Ovary (tissue), 3 donors: ENCODE data around the gene PRODH2.

Source experiments
- EP300 ChIP-seq: sonication (generic); formaldehyde crosslinking; IDR thresholded peaks from one replicate; pipeline ENCODE4 v1.6.1; 2017; ENCODE audit warnings: antibody characterized with exemption
- POLR2A ChIP-seq: fragments of 450-650 bp; IDR thresholded peaks from one replicate; pipeline ENCODE4 v1.6.1; 2017; ENCODE audit warnings: antibody characterized with exemption, mild to moderate bottlenecking, moderate library complexity
- TF ChIP-seq, protein P1 (sequence below), 3 donors: fragments of 450-650 bp in 2 of 3; fragments of 200-600 bp in 1 of 3; IDR thresholded peaks; one replicate each; pipeline versions ENCODE4 v1.5.1 to v1.8.0; 2016 to 2022; ENCODE audit warnings: antibody characterized with exemption in 3 of 3, mild to moderate bottlenecking in 1 of 3
- donor health status: DM: no; HTN: no; CAD: no.

DNA sequence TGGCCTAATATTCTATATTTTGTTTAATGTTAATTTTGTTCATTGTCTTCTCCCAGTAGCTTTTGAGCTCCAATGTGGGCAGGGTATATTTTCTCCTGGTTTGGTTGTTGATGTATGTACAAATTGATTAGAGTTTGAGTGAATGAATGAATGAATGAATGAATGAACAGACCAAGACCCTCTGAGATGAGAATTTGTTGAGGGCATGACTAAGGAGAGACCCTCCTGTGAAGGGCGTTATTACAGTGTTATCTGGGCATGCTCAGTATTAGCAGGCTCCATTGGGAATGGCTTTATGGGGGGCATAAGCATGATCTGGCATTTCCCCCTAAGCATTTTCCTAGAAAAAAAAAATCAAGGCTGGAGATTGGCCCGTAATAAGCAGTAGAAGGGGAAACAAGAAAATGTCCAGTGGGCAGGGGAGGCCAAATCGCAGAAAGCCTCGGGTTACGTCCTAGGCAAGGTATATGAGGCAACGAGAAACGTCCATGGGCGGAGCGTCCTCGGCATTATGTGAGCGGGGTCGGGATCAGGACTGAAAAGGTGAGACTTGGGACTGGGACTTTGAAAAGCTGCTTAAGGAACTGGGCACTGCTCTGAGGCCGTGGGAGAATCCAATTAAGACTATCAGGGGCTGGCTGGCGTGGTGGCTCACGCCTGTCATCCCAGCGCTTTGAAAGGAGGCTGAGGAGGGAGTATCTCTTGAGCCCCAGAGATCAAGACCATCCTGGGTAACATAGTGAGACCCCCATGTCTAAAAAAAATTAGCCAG, 38.2 kb downstream of the PRODH2 start:
- TF ChIP-seq POLR2A (no peak), EP300 (no peak)
- TF ChIP-seq, protein P1, sequence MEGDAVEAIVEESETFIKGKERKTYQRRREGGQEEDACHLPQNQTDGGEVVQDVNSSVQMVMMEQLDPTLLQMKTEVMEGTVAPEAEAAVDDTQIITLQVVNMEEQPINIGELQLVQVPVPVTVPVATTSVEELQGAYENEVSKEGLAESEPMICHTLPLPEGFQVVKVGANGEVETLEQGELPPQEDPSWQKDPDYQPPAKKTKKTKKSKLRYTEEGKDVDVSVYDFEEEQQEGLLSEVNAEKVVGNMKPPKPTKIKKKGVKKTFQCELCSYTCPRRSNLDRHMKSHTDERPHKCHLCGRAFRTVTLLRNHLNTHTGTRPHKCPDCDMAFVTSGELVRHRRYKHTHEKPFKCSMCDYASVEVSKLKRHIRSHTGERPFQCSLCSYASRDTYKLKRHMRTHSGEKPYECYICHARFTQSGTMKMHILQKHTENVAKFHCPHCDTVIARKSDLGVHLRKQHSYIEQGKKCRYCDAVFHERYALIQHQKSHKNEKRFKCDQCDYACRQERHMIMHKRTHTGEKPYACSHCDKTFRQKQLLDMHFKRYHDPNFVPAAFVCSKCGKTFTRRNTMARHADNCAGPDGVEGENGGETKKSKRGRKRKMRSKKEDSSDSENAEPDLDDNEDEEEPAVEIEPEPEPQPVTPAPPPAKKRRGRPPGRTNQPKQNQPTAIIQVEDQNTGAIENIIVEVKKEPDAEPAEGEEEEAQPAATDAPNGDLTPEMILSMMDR (IDR thresholded peaks at IDR 0.05) = no peak
